ENCODE measurements around the gene FAF2.
A peak's percentile ranks its signal among the peaks of the same experiment; 100 is the strongest.
"Not testable (repeated sequence)": the region's sequence is repeated elsewhere in the genome, so short reads cannot be mapped to it uniquely, and the experiment has no call there.

FAF2 gene

GRCh38 chr5:176454724-176455394 lies 6.7 kb downstream of the FAF2 start:
- no peak for DNase-seq (ENCODE audit: low read depth)

- peak; percentile 43 for DNase-seq (ENCODE audit: low read depth)
Measured at GRCh38 chr5:176458904-176459561, 10.8 kb downstream of the FAF2 start.

GRCh38 chr5:176461349-176461748 lies 13.2 kb downstream of the FAF2 start:
- no peak for DNase-seq (ENCODE audit: low read depth)

GRCh38 chr5:176463113-176463764 lies 15.1 kb downstream of the FAF2 start:
- DNase-seq (ENCODE audit: low read depth), result no peak

- DNase-seq (ENCODE audit: low read depth), result peak; percentile 87
Measured at GRCh38 chr5:176466245-176466871, 18.2 kb downstream of the FAF2 start.

- DNase-seq (ENCODE audit: low read depth), result no peak
Measured at GRCh38 chr5:176469296-176469695, 21.1 kb downstream of the FAF2 start.

GRCh38 chr5:176470539-176470938 lies 22.4 kb downstream of the FAF2 start:
- DNase-seq (ENCODE audit: low read depth), result no peak

- DNase-seq (ENCODE audit: low read depth), result no peak
Measured at GRCh38 chr5:176471098-176471497, 22.9 kb downstream of the FAF2 start.

GRCh38 chr5:176473335-176474006 lies 25.3 kb downstream of the FAF2 start:
- DNase-seq (ENCODE audit: low read depth), result peak; percentile 74

- peak; percentile 86 for DNase-seq (ENCODE audit: low read depth)
Measured at GRCh38 chr5:176474476-176474875, 26.3 kb downstream of the FAF2 start.

- no peak for DNase-seq (ENCODE audit: low read depth)
Measured at GRCh38 chr5:176481711-176482110, 33.5 kb downstream of the FAF2 start.

- no peak for DNase-seq (ENCODE audit: low read depth)
Measured at GRCh38 chr5:176485176-176485575, 37.0 kb downstream of the FAF2 start.

- DNase-seq (ENCODE audit: low read depth), result no peak
Measured at GRCh38 chr5:176486189-176486757, 38.1 kb downstream of the FAF2 start.

GRCh38 chr5:176487160-176487559 lies 39.0 kb downstream of the FAF2 start:
- not testable (repeated sequence) for DNase-seq (ENCODE audit: low read depth)

- no peak for DNase-seq (ENCODE audit: low read depth)
Measured at GRCh38 chr5:176489077-176489476, 40.9 kb downstream of the FAF2 start.

GRCh38 chr5:176490301-176490700 lies 42.1 kb downstream of the FAF2 start:
- peak; percentile 20 for DNase-seq (ENCODE audit: low read depth)

GRCh38 chr5:176491101-176491502 lies 42.9 kb downstream of the FAF2 start:
- DNase-seq (ENCODE audit: low read depth), result peak; percentile 72

GRCh38 chr5:176491901-176492300 lies 43.7 kb downstream of the FAF2 start:
- no peak for DNase-seq (ENCODE audit: low read depth)

- DNase-seq (ENCODE audit: low read depth), result peak; percentile 66
Measured at GRCh38 chr5:176492431-176492830, 44.2 kb downstream of the FAF2 start.

GRCh38 chr5:176497852-176498251 lies 49.7 kb downstream of the FAF2 start:
- peak; percentile 48 for DNase-seq (ENCODE audit: low read depth)

GRCh38 chr5:176499273-176499672 lies 51.1 kb downstream of the FAF2 start:
- DNase-seq (ENCODE audit: low read depth), result no peak

- DNase-seq (ENCODE audit: low read depth), result peak; percentile 13
Measured at GRCh38 chr5:176500511-176500910, 52.3 kb downstream of the FAF2 start.

Data from EH (cell line).